Neural progenitor cell (in vitro differentiated cells): ENCODE measurements around the gene PES1. TPM values are rescaled to one million over a fixed set of nuclear protein-coding genes. Genes with fewer than 3 reads are reported as not detected.
"Not testable (repeated sequence)": the region's sequence is repeated elsewhere in the genome, so short reads cannot be mapped to it uniquely, and the experiment has no call there.

Experiments
- DNase-seq: peaks from one replicate; pipeline ENCODE4 v3.0.0-alpha.2; 2016; ENCODE audit warnings: low spot score
- H2AFZ ChIP-seq: fragments of 200-600 bp; sonication (generic); replicated peaks from 2 replicates; pipeline ENCODE4 v1.6.1; 2016; ENCODE audit warnings: antibody characterized with exemption
- H3F3A ChIP-seq: fragments of 200-600 bp; sonication (generic); 2 replicates; pipeline ENCODE4 v1.6.1; 2016; ENCODE audit warnings: antibody characterized with exemption, low read depth
- H3K27ac ChIP-seq: fragments of 200-600 bp; sonication (generic); 2 replicates; pipeline ENCODE4 v1.5.1; 2016; ENCODE audit warnings: mild to moderate bottlenecking
- H3K27me3 ChIP-seq: fragments of 200-600 bp; sonication (generic); 2 replicates; pipeline ENCODE4 v1.6.1; 2016; ENCODE audit warnings: mild to moderate bottlenecking, moderate library complexity
- H3K36me3 ChIP-seq: fragments of 200-600 bp; sonication (generic); 2 replicates; pipeline ENCODE4 v1.5.1; 2016
- H3K4me1 ChIP-seq: fragments of 200-600 bp; sonication (generic); 2 replicates; pipeline ENCODE4 v1.6.1; 2016; ENCODE audit warnings: mixed run types
- H3K4me2 ChIP-seq: fragments of 200-600 bp; sonication (generic); 2 replicates; pipeline ENCODE4 v1.6.1; 2016
- H3K4me3 ChIP-seq: fragments of 200-600 bp; sonication (generic); 2 replicates; pipeline ENCODE4 v1.5.1; 2016
- H3K79me2 ChIP-seq: fragments of 200-600 bp; sonication (generic); 2 replicates; pipeline ENCODE4 v1.6.1; 2016; ENCODE audit warnings: low read depth
- H3K9ac ChIP-seq: fragments of 200-600 bp; sonication (generic); 2 replicates; pipeline ENCODE4 v1.6.1; 2016
- H3K9me3 ChIP-seq: fragments of 200-600 bp; sonication (generic); 2 replicates; pipeline ENCODE4 v1.5.1; 2016; ENCODE audit warnings: low read depth
- H4K20me1 ChIP-seq: fragments of 200-600 bp; sonication (generic); 2 replicates; pipeline ENCODE4 v1.6.1; 2016; ENCODE audit warnings: low read depth
- H3K27ac Mint-ChIP-seq: 3 replicates; pipeline ENCODE4 v1.8.0; 2021; ENCODE audit warnings: mixed read lengths
- H3K27me3 Mint-ChIP-seq: 2 replicates; pipeline ENCODE4 v1.8.0; 2022; ENCODE audit warnings: low read depth, mild to moderate bottlenecking, inconsistent platforms, moderate library complexity, mixed read lengths; ENCODE audit not compliant: insufficient read depth
- H3K36me3 Mint-ChIP-seq: 3 replicates; pipeline ENCODE4 v1.8.0; 2021; ENCODE audit warnings: mixed read lengths
- H3K4me1 Mint-ChIP-seq: 3 replicates; pipeline ENCODE4 v1.8.0; 2021; ENCODE audit warnings: mixed read lengths
- H3K4me3 Mint-ChIP-seq: 3 replicates; pipeline ENCODE4 v1.8.0; 2021; ENCODE audit warnings: mild to moderate bottlenecking, moderate library complexity, mixed read lengths
- H3K9me3 Mint-ChIP-seq: 3 replicates; pipeline ENCODE4 v1.8.0; 2020; ENCODE audit warnings: mixed read lengths
- CTCF ChIP-seq: fragments of 200-600 bp; sonication (generic); IDR thresholded peaks from 2 replicates; pipeline ENCODE4 v1.5.1; 2017; ENCODE audit warnings: antibody characterized with exemption, mild to moderate bottlenecking
- EZH2 ChIP-seq: fragments of 200-600 bp; sonication (generic); IDR thresholded peaks from 2 replicates; pipeline ENCODE4 v1.6.1; 2017; ENCODE audit warnings: antibody characterized with exemption, mild to moderate bottlenecking, moderate library complexity
- EZH2phosphoT487 ChIP-seq: fragments of 200-600 bp; sonication (generic); IDR thresholded peaks from 2 replicates; pipeline ENCODE4 v1.6.1; 2017; ENCODE audit warnings: antibody characterized with exemption
- total RNA-seq: library from RNA; depleted of rRNA; stranded (reverse); fragments of >200 nt; gene quantifications from 2 replicates; pipeline ENCODE4 v1.2.3, GENCODE V29; 2015; ENCODE audit warnings: low replicate concordance

The PES1 gene
- total RNA-seq, 1 donor from 2014 or later, result 30.2 TPM

- no peak overlapping the region for H3K27ac Mint-ChIP-seq
- no peak overlapping the region for H2AFZ ChIP-seq
These were observed 36.2 kb downstream of the PES1 start for GRCh38 chr22:30555282-30556210.

GRCh38 chr22:30553971-30554370, 37.7 kb downstream of the PES1 start:
- H4K20me1 ChIP-seq, result no peaks in the 10 kb centered on the region
- Mint-ChIP-seq H3K9me3 (no peaks in the 10 kb centered on the region), H3K27ac (no peak overlapping the region)

More at GRCh38 chr22:30555282-30556210, 36.2 kb downstream of the PES1 start:
- no peak for DNase-seq
- Mint-ChIP-seq H3K4me3 (no peak overlapping the region), H3K4me1 (peaks cover 7% of the 10 kb centered on the region), H3K36me3 (no peaks in the 10 kb centered on the region), H3K9me3 (no peaks in the 10 kb centered on the region), H3K27me3 (no peaks in the 10 kb centered on the region)
- Histone ChIP-seq H4K20me1 (no peaks in the 10 kb centered on the region), H3K79me2 (no peaks in the 10 kb centered on the region), H3K27me3 (no peaks in the 10 kb centered on the region), H3K9ac (no peak overlapping the region), H3K36me3 (no peaks in the 10 kb centered on the region), H3K4me1 (no peaks in the 10 kb centered on the region), H3K4me3 (no peak overlapping the region), H3K9me3 (no peaks in the 10 kb centered on the region), H3F3A (no peaks in the 10 kb centered on the region), H3K4me2 (no peak overlapping the region), H3K27ac (no peak overlapping the region)
- TF ChIP-seq EZH2 (no peak), CTCF (no peak), EZH2phosphoT487 (no peak)

GRCh38 chr22:30552719-30553118, 39.0 kb downstream of the PES1 start:
- no peak overlapping the region for H2AFZ ChIP-seq
- no peak overlapping the region for H3K4me2 ChIP-seq
- Mint-ChIP-seq H3K4me3 (no peak overlapping the region), H3K27ac (no peak overlapping the region), H3K27me3 (no peaks in the 10 kb centered on the region), H3K36me3 (no peaks in the 10 kb centered on the region), H3K4me1 (no peaks in the 10 kb centered on the region), H3K9me3 (no peaks in the 10 kb centered on the region)
- no peaks in the 10 kb centered on the region for H4K20me1 ChIP-seq
- no peaks in the 10 kb centered on the region for H3K9me3 ChIP-seq
- TF ChIP-seq CTCF (no peak), EZH2phosphoT487 (no peak), EZH2 (no peak)
- H3K27me3 ChIP-seq, result no peaks in the 10 kb centered on the region
- no peaks in the 10 kb centered on the region for H3K4me1 ChIP-seq
- no peaks in the 10 kb centered on the region for H3K36me3 ChIP-seq
- H3K9ac ChIP-seq, result no peak overlapping the region
- H3F3A ChIP-seq, result no peaks in the 10 kb centered on the region
- no peak overlapping the region for H3K4me3 ChIP-seq
- no peak for DNase-seq
- no peak overlapping the region for H3K27ac ChIP-seq
- H3K79me2 ChIP-seq, result no peaks in the 10 kb centered on the region

More at GRCh38 chr22:30553971-30554370, 37.7 kb downstream of the PES1 start:
- no peak overlapping the region for H2AFZ ChIP-seq
- no peaks in the 10 kb centered on the region for H3K27me3 ChIP-seq
- Mint-ChIP-seq H3K4me1 (no peaks in the 10 kb centered on the region), H3K36me3 (no peaks in the 10 kb centered on the region), H3K27me3 (no peaks in the 10 kb centered on the region), H3K4me3 (no peak overlapping the region)
- TF ChIP-seq EZH2phosphoT487 (no peak), EZH2 (no peak), CTCF (no peak)
- no peak overlapping the region for H3K27ac ChIP-seq
- no peak overlapping the region for H3K4me3 ChIP-seq
- H3K9ac ChIP-seq, result no peak overlapping the region
- DNase-seq, result no peak
- no peaks in the 10 kb centered on the region for H3K4me1 ChIP-seq
- no peaks in the 10 kb centered on the region for H3K79me2 ChIP-seq
- no peaks in the 10 kb centered on the region for H3K9me3 ChIP-seq
- H3K36me3 ChIP-seq, result no peaks in the 10 kb centered on the region
- no peaks in the 10 kb centered on the region for H3F3A ChIP-seq
- H3K4me2 ChIP-seq, result no peak overlapping the region

- not testable (repeated sequence) for H2AFZ ChIP-seq, H3K9ac ChIP-seq, H3K36me3 ChIP-seq, H3K4me3 Mint-ChIP-seq, H3K4me1 Mint-ChIP-seq, H3K27me3 Mint-ChIP-seq, H4K20me1 ChIP-seq, DNase-seq, H3K27me3 ChIP-seq, H3K79me2 ChIP-seq, H3K36me3 Mint-ChIP-seq, H3K4me1 ChIP-seq, H3K9me3 Mint-ChIP-seq, H3K4me3 ChIP-seq, H3K9me3 ChIP-seq, H3K27ac ChIP-seq, H3K27ac Mint-ChIP-seq, H3F3A ChIP-seq, H3K4me2 ChIP-seq
These were observed 39.9 kb downstream of the PES1 start for GRCh38 chr22:30551813-30552212.
